Activated T-helper 1 cell treated with anti-CD3 and anti-CD28 coated beads, Interleukin-12 subunit alpha, Interleukin-12 subunit beta, Interleukin-2, Interleukin-4 antibody, amounts not matched to agents 30 ng/mL and 10 ng/mL and 1 ng/mL, durations not matched to agents 14 hours and 24 hours and 36 hours (primary cell): Measurements from ENCODE around the gene STOML1. TPM values are rescaled to one million over a fixed set of nuclear protein-coding genes. Genes with fewer than 3 reads are reported as not detected.

Experiments used
- DNase-seq: peaks from one replicate; pipeline ENCODE4 v3.0.0; 2021; ENCODE audit warnings: low spot score
- H3K27ac Mint-ChIP-seq: one replicate; pipeline ENCODE4 v1.8.0; 2021; ENCODE audit warnings: mild to moderate bottlenecking, mixed read lengths
- H3K27me3 Mint-ChIP-seq: one replicate; pipeline ENCODE4 v1.8.0; 2022; ENCODE audit warnings: mild to moderate bottlenecking, moderate library complexity, mixed read lengths; ENCODE audit not compliant: insufficient read depth
- H3K36me3 Mint-ChIP-seq: one replicate; pipeline ENCODE4 v1.8.0; 2021; ENCODE audit warnings: low read depth, mixed read lengths
- H3K4me1 Mint-ChIP-seq: one replicate; pipeline ENCODE4 v1.8.0; 2021; ENCODE audit warnings: low read depth, mixed read lengths
- H3K4me3 Mint-ChIP-seq: one replicate; pipeline ENCODE4 v1.8.0; 2021; ENCODE audit warnings: mild to moderate bottlenecking, moderate library complexity, mixed read lengths
- H3K9me3 Mint-ChIP-seq: one replicate; pipeline ENCODE4 v1.8.0; 2021; ENCODE audit warnings: mixed read lengths
- intact Hi-C: fragments of 100-400 bp; cut with micrococcal nuclease; formaldehyde crosslinking; loops from one replicate; pipeline ENCODE4 v1.15.1; 2024
- total RNA-seq: library from RNA; stranded (reverse); gene quantifications from 2 replicates; pipeline ENCODE4 v1.2.3, GENCODE V29; 2022

Gene STOML1
- total RNA-seq: 10.6 and 11.6 TPM in 2 replicates

DNA sequence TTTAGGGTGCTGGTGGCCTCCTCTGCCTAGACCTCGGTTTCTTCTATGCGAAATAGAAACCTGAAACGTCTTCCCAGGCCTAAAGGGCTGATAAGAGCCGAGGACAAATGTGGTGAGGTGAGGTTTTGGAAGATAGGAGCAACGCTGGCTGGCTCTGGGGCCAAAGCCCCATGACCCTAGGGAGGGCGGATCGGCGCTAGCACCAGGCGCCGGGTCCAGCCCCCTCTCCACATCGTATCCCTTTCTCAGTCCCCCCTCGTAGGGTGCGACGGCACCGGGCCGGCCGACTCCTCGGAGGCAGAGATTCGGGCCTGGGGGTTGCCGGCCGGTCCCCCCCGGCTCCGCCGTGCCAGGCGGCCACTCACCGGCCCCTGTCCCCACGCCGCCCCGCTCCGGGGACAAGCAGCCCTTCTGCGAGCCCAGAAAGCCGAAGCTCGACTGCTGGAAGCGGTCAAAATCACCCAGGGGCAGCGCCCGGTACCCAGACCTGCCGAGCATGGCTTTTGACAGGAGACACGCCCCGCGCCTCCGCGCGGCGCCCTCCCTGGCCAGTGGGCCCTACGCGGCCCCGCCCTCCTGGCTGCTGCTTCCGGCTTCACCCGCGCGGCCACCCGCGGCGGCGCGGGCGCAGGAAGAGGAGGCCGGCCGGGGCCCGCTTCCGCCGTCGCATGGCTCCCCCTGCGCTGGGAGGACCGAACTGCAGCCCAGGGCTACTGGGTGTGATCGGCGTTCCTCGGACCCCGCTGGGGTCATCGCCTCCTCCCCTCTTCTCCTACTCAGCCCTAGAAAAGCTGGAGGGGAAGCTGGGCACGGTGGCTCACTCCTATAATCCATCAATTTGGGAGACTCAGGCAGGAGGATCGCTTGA is at the start of gene STOML1:
Gene STOML1 (minus strand): TSS at position 570 of the 868 bp plus-strand sequence. CDS start 72 bp downstream, at position 498.
- intact Hi-C loops: loop anchor here (2.0 to 10.0 kb wide), 9 partner anchors 15 to 1653 kb away; partner anchors contain the start of genes ARID3B, CLK3, IMP3 and NPTN
- H3K9me3 Mint-ChIP-seq: no peaks in the 10 kb centered on the region
- DNase-seq: peak; percentile 96
- H3K4me1 Mint-ChIP-seq: peaks cover 49% of the 10 kb centered on the region
- H3K27me3 Mint-ChIP-seq: no peaks in the 10 kb centered on the region
- peak within 1 kb of the TSS; percentile 89 for H3K4me3 Mint-ChIP-seq
- H3K36me3 Mint-ChIP-seq: peaks cover 1% of the 10 kb centered on the region
- H3K27ac Mint-ChIP-seq: peak within 1 kb of the TSS; percentile 85

DNA sequence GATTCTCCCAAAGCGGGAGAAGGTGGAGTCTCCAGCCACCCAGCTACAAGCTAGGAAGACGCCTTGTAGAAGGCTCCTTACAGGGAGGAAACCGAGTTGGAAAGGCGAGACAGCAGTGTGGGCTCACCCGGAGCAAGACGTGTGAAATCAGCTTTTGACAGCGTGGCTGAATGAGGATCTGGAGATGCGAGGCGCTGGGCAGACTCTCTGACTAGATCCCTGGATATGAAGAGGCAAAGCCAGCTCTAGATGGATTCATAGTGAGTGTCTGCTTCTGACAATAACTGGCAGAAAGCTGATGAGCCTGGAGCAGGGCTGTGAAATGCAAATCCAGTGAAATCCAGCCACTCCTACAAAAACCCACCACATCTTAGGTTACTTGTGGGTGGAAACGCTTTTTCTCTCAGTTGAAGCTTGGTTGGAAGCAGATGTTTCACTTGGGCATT is 49.2 kb upstream of the STOML1 start:
- H3K27ac Mint-ChIP-seq: no peak overlapping the region
- DNase-seq: no peak
- no peak overlapping the region for H3K4me3 Mint-ChIP-seq
- no peaks in the 10 kb centered on the region for H3K9me3 Mint-ChIP-seq
- no peaks in the 10 kb centered on the region for H3K4me1 Mint-ChIP-seq
- intact Hi-C loops: no loop called here
- peaks cover 24% of the 10 kb centered on the region for H3K36me3 Mint-ChIP-seq
- H3K27me3 Mint-ChIP-seq: no peaks in the 10 kb centered on the region

- H3K27me3 Mint-ChIP-seq: no peaks in the 10 kb centered on the region
- no peak overlapping the region for H3K4me3 Mint-ChIP-seq
- intact Hi-C loops: no loop called here
- peak overlapping the region; percentile 47 for H3K27ac Mint-ChIP-seq
- no peak for DNase-seq
- no peaks in the 10 kb centered on the region for H3K9me3 Mint-ChIP-seq
- H3K36me3 Mint-ChIP-seq: peaks cover 25% of the 10 kb centered on the region
- no peaks in the 10 kb centered on the region for H3K4me1 Mint-ChIP-seq
These were observed 48.2 kb upstream of the STOML1 start for GRCh38 chr15:74040109-74040850.

DNA sequence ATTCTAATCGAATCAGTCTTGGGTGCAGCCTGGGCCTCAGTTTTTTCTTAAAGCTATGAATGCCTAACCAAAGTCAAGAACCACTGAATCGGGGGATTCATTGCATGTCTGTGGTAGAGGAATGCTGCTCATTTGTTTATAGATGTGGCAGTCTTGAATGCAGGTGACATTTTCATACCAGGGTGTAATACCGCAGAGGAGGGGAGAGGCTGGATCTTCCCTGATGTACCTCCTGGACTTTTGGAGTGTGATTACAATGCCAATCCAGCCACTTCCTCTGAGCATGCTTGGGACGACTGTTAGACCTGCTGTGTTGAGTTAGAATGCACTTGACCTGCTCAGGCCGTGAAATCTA is 47.5 kb upstream of the STOML1 start:
- H3K4me1 Mint-ChIP-seq: no peaks in the 10 kb centered on the region

DNA sequence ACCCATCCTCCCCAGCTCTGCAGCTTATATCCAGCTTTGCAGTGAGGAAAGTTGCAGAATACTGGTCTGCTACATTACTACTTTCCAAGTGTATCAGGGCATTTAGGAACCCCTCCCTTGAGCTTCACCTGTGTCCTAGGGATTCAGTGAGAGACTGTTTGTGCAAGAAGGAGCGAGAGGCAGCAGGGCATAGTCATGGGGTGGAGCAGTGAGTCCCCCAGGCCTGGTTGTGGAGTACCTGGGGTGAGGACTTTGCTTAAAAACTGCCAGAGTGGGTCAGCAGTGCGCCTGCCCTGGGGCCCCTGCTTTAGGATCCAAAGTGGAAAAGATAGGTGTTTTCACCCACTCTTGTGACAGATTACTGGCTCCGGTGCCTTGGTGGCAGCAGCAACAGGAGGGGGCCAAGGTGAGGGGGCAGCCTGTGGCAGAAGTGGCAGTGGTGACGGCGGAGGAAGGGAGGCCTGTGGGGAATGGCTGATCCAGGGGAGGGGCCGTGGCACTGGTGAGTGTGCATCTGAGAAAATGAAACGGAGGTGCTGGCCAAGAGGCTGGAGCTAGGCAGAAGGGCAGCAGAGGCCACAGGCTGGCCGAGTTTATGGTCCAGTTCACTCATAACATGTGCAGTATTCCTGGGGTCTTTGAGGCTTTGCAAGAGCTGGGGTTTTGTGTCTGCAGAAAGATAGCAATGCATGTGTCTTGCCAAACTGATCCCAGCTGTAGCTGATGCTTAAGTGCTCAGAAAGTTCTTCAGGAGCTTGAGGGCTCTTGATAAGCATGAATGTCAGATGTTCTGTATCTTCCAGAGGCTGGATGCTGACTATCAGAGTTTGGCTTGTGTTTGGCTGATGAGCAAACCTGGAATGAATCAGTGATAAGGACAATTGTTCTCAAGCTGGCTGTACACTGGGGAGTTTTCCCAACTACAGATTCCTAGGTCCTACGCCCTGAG is 46.9 kb upstream of the STOML1 start:
- Mint-ChIP-seq H3K27me3 (no peaks in the 10 kb centered on the region), H3K4me3 (no peak overlapping the region), H3K4me1 (no peaks in the 10 kb centered on the region), H3K9me3 (no peaks in the 10 kb centered on the region), H3K27ac (no peak overlapping the region), H3K36me3 (peaks cover 28% of the 10 kb centered on the region)
- DNase-seq: no peak
- intact Hi-C loops: no loop called here

More for the DNA sequence above, 47.5 kb upstream of the STOML1 start:
- Mint-ChIP-seq H3K36me3 (peaks cover 25% of the 10 kb centered on the region), H3K4me3 (no peak overlapping the region), H3K27ac (peak overlapping the region; percentile 8), H3K9me3 (no peaks in the 10 kb centered on the region), H3K27me3 (no peaks in the 10 kb centered on the region)
- intact Hi-C loops: no loop called here
- DNase-seq: no peak

- H3K27me3 Mint-ChIP-seq: no peaks in the 10 kb centered on the region
- no peaks in the 10 kb centered on the region for H3K4me1 Mint-ChIP-seq
- H3K36me3 Mint-ChIP-seq: peaks cover 24% of the 10 kb centered on the region
- H3K27ac Mint-ChIP-seq: no peak overlapping the region
- H3K4me3 Mint-ChIP-seq: no peak overlapping the region
- H3K9me3 Mint-ChIP-seq: no peaks in the 10 kb centered on the region
- DNase-seq: no peak
- intact Hi-C loops: no loop called here
These were observed 45.3 kb upstream of the STOML1 start for GRCh38 chr15:74037171-74038117.

GRCh38 chr15:74036271-74037170 is 44.4 kb upstream of the STOML1 start:
- Mint-ChIP-seq H3K27ac (peak overlapping the region; percentile 11), H3K9me3 (no peaks in the 10 kb centered on the region), H3K4me3 (no peak overlapping the region), H3K4me1 (no peaks in the 10 kb centered on the region), H3K36me3 (peaks cover 30% of the 10 kb centered on the region), H3K27me3 (no peaks in the 10 kb centered on the region)
- no peak for DNase-seq
- intact Hi-C loops: no loop called here

GRCh38 chr15:74035121-74036017 is 43.3 kb upstream of the STOML1 start:
- intact Hi-C loops: no loop called here
- no peaks in the 10 kb centered on the region for H3K4me1 Mint-ChIP-seq
- DNase-seq: no peak
- no peaks in the 10 kb centered on the region for H3K9me3 Mint-ChIP-seq
- H3K36me3 Mint-ChIP-seq: peaks cover 35% of the 10 kb centered on the region
- no peaks in the 10 kb centered on the region for H3K27me3 Mint-ChIP-seq
- no peak overlapping the region for H3K27ac Mint-ChIP-seq
- no peak overlapping the region for H3K4me3 Mint-ChIP-seq

GRCh38 chr15:74034206-74034755 is 42.2 kb upstream of the STOML1 start:
- no peak overlapping the region for H3K27ac Mint-ChIP-seq
- no peaks in the 10 kb centered on the region for H3K4me1 Mint-ChIP-seq
- no peaks in the 10 kb centered on the region for H3K9me3 Mint-ChIP-seq
- H3K27me3 Mint-ChIP-seq: no peaks in the 10 kb centered on the region
- no peak overlapping the region for H3K4me3 Mint-ChIP-seq
- no peak for DNase-seq
- intact Hi-C loops: no loop called here
- H3K36me3 Mint-ChIP-seq: peaks cover 38% of the 10 kb centered on the region
